NOMO-1 treated with DMSO at 0.1 percent for 48 hours (cell line): ENCODE results near the gene SLC16A11.

Experiments used
- DNase-seq: peaks from one replicate; lab custom pipeline; 2025; ENCODE audit not compliant: unreplicated experiment; lab: John Stamatoyannopoulos, UW

The SLC16A11 gene

GRCh38 chr17:7027335-7027734, 16.6 kb downstream of the SLC16A11 start:
- DNase-seq, result no peak

GRCh38 chr17:7026471-7027115, 17.3 kb downstream of the SLC16A11 start:
- no peak for DNase-seq

- DNase-seq, result no peak
Measured at GRCh38 chr17:7025245-7025644, 18.6 kb downstream of the SLC16A11 start.

- no peak for DNase-seq
Measured at GRCh38 chr17:7024402-7024785, 19.5 kb downstream of the SLC16A11 start.

- peak; percentile 69 for DNase-seq
Measured at GRCh38 chr17:7023576-7024401, 20.1 kb downstream of the SLC16A11 start.

- no peak for DNase-seq
Measured at GRCh38 chr17:7022781-7023571, 20.9 kb downstream of the SLC16A11 start, which contains the start of gene BCL6B. TSS of gene BCL6B (plus strand) at chr17:7023050. CDS start at chr17:7023672, 622 bp downstream.

- peak; percentile 71 for DNase-seq
Measured at GRCh38 chr17:7021993-7022778, 21.7 kb downstream of the SLC16A11 start.

- no peak for DNase-seq
Measured at GRCh38 chr17:7020894-7021664, 22.8 kb downstream of the SLC16A11 start.

GRCh38 chr17:7019839-7020519, 23.9 kb downstream of the SLC16A11 start:
- no peak for DNase-seq

- DNase-seq, result no peak
Measured at GRCh38 chr17:7019367-7019766, 24.5 kb downstream of the SLC16A11 start.

- no peak for DNase-seq
Measured at GRCh38 chr17:7018331-7018964, 25.4 kb downstream of the SLC16A11 start.

GRCh38 chr17:7017827-7018200, 26.1 kb downstream of the SLC16A11 start:
- no peak for DNase-seq

GRCh38 chr17:7016886-7017826, 26.7 kb downstream of the SLC16A11 start:
- DNase-seq, result no peak

GRCh38 chr17:7016418-7016817, 27.5 kb downstream of the SLC16A11 start:
- no peak for DNase-seq

- no peak for DNase-seq
Measured at GRCh38 chr17:7014995-7015958, 28.6 kb downstream of the SLC16A11 start.

GRCh38 chr17:7014261-7014994, 29.5 kb downstream of the SLC16A11 start:
- DNase-seq, result peak; percentile 98
